MCF 10A (cell line): Measurements from ENCODE around the gene PARVB. TPM values are rescaled to one million over a fixed set of nuclear protein-coding genes. Genes with fewer than 3 reads are reported as not detected.

Source experiments
- BruUV-seq: library from RNA; stranded (reverse); fragments of 400-500 nt; replicated peaks from 2 replicates; lab custom pipeline; 2021; lab: Mats Ljungman, UMichigan
- CTCF ChIA-PET: fragments of 300-600 bp; sonication (Branson Sonifier 250); formaldehyde crosslinking; extraction: SDS; loops from one replicate; lab custom pipeline; 2021; ENCODE audit warnings: antibody characterized with exemption, inconsistent platforms; lab: Yijun Ruan, JAX
- POLR2A ChIA-PET: fragments of 300-600, 350-650 bp; sonication (Branson Sonifier 250); formaldehyde crosslinking; extraction: SDS; loops from one replicate; lab custom pipeline; 2020; ENCODE audit warnings: antibody characterized with exemption, inconsistent platforms; lab: Yijun Ruan, JAX
- DNase-seq: peaks from one replicate; pipeline ENCODE4 v3.0.0-alpha.2; 2018; ENCODE audit not compliant: unreplicated experiment
- H3K27ac Mint-ChIP-seq: one replicate; pipeline ENCODE4 v1.8.0; 2022; ENCODE audit warnings: mild to moderate bottlenecking, low read depth, mixed read lengths; ENCODE audit not compliant: unreplicated experiment
- H3K27me3 Mint-ChIP-seq: one replicate; pipeline ENCODE4 v1.8.0; 2022; ENCODE audit warnings: mixed read lengths; ENCODE audit not compliant: insufficient read depth, unreplicated experiment
- H3K36me3 Mint-ChIP-seq: one replicate; pipeline ENCODE4 v1.8.0; 2022; ENCODE audit warnings: mild to moderate bottlenecking, moderate library complexity, mixed read lengths; ENCODE audit not compliant: insufficient read depth, unreplicated experiment
- H3K4me1 Mint-ChIP-seq: one replicate; pipeline ENCODE4 v1.8.0; 2022; ENCODE audit warnings: mixed read lengths; ENCODE audit not compliant: insufficient read depth, unreplicated experiment
- H3K4me3 Mint-ChIP-seq: one replicate; pipeline ENCODE4 v1.8.0; 2022; ENCODE audit warnings: mild to moderate bottlenecking, moderate library complexity, mixed read lengths; ENCODE audit not compliant: unreplicated experiment
- H3K9me3 Mint-ChIP-seq: one replicate; pipeline ENCODE4 v1.8.0; 2022; ENCODE audit warnings: mixed read lengths; ENCODE audit not compliant: unreplicated experiment
- CTCF ChIP-seq: fragments of 200-600 bp; IDR thresholded peaks from one replicate; pipeline ENCODE4 v1.8.0; 2022; ENCODE audit warnings: antibody characterized with exemption, mild to moderate bottlenecking; ENCODE audit not compliant: unreplicated experiment
- intact Hi-C: fragments of 100-400 bp; cut with micrococcal nuclease; formaldehyde crosslinking; loops from 2 replicates; pipeline ENCODE4 v1.14.1; 2022
- total RNA-seq: library from RNA; stranded (reverse); gene quantifications from 2 replicates; pipeline ENCODE4 v1.2.3, GENCODE V29; 2022

The PARVB gene
- total RNA-seq, 1 experiment from 2014 or later, result 26.0 TPM

- TF ChIP-seq CTCF, result no peak
- ChIA-PET POLR2A (interaction anchor here (0.7 kb wide), 1 partner anchor 20 kb away, joined by 3 read pairs; no protein-coding TSS in a partner anchor), CTCF (interaction anchor here (0.6 kb wide), 2 partner anchors 259 to 427 kb away, joined by 3 read pairs; no protein-coding TSS in a partner anchor)
- intact Hi-C loops, result no loop called here
- no peak for DNase-seq
- BruUV-seq, result no TSS peak
- Mint-ChIP-seq H3K27ac (no peak overlapping the region), H3K4me1 (no peaks in the 10 kb centered on the region), H3K9me3 (no peaks in the 10 kb centered on the region), H3K27me3 (no peaks in the 10 kb centered on the region), H3K4me3 (no peak overlapping the region), H3K36me3 (no peaks in the 10 kb centered on the region)
Measured at GRCh38 chr22:44111562-44112155, 87.6 kb downstream of the PARVB start.

GRCh38 chr22:44112191-44112590 lies 88.1 kb downstream of the PARVB start:
- TF ChIP-seq CTCF, result no peak
- no TSS peak for BruUV-seq
- no peak overlapping the region for H3K27ac Mint-ChIP-seq
- CTCF ChIA-PET, result no interaction called here
- H3K4me1 Mint-ChIP-seq, result no peaks in the 10 kb centered on the region
- POLR2A ChIA-PET, result interaction anchor here (0.7 kb wide), 2 partner anchors 19 to 163 kb away, joined by 3 read pairs; no protein-coding TSS in a partner anchor
- no peaks in the 10 kb centered on the region for H3K27me3 Mint-ChIP-seq
- no peaks in the 10 kb centered on the region for H3K36me3 Mint-ChIP-seq
- H3K9me3 Mint-ChIP-seq, result no peaks in the 10 kb centered on the region
- no peak overlapping the region for H3K4me3 Mint-ChIP-seq
- intact Hi-C loops, result no loop called here
- DNase-seq, result no peak

- TF ChIP-seq CTCF, result no peak
- ChIA-PET CTCF (interaction anchor here (0.8 kb wide), 1 partner anchor 123 kb away, joined by 4 read pairs; no protein-coding TSS in a partner anchor), POLR2A (no interaction called here)
- intact Hi-C loops, result no loop called here
- no peaks in the 10 kb centered on the region for H3K27me3 Mint-ChIP-seq
- no peaks in the 10 kb centered on the region for H3K4me1 Mint-ChIP-seq
- no TSS peak for BruUV-seq
- DNase-seq, result no peak
- H3K36me3 Mint-ChIP-seq, result peaks cover 5% of the 10 kb centered on the region
- H3K4me3 Mint-ChIP-seq, result no peak overlapping the region
- no peaks in the 10 kb centered on the region for H3K9me3 Mint-ChIP-seq
- H3K27ac Mint-ChIP-seq, result no peak overlapping the region
Measured at GRCh38 chr22:44116331-44116730, 92.2 kb downstream of the PARVB start.

GRCh38 chr22:44116755-44117684 lies 92.9 kb downstream of the PARVB start:
- H3K36me3 Mint-ChIP-seq, result peaks cover 5% of the 10 kb centered on the region
- POLR2A ChIA-PET, result no interaction called here
- no peaks in the 10 kb centered on the region for H3K4me1 Mint-ChIP-seq
- CTCF ChIA-PET, result no interaction called here
- no peak for TF ChIP-seq CTCF
- no peaks in the 10 kb centered on the region for H3K27me3 Mint-ChIP-seq
- H3K9me3 Mint-ChIP-seq, result no peaks in the 10 kb centered on the region
- intact Hi-C loops, result no loop called here
- no peak for DNase-seq
- H3K4me3 Mint-ChIP-seq, result no peak overlapping the region
- BruUV-seq, result no TSS peak
- no peak overlapping the region for H3K27ac Mint-ChIP-seq
